HCT116 (cell line): ENCODE results near the gene TTLL10. TPM values are rescaled to one million over a fixed set of nuclear protein-coding genes. Genes with fewer than 3 reads are reported as not detected.

Experiments used
- ATAC-seq: fragments of 200-7000 bp; cut with Tn5 transposase; 2 replicates; pipeline ENCODE4 v1.9.1; 2020; ENCODE audit warnings: mild to moderate bottlenecking, moderate library complexity
- BruUV-seq: library from RNA; stranded (reverse); fragments of 400-500 nt; replicated peaks from 2 replicates; lab custom pipeline; 2021; lab: Mats Ljungman, UMichigan
- CTCF ChIA-PET: fragments of 300-600 bp; sonication (Branson Sonifier 250); formaldehyde crosslinking; loops from one replicate; lab custom pipeline; 2021; ENCODE audit warnings: antibody characterized with exemption; lab: Charles Lee
- POLR2A ChIA-PET: fragments of 300-600, 350-600 bp; sonication (Branson Sonifier 250); formaldehyde crosslinking; loops from one replicate; lab custom pipeline; 2021; ENCODE audit warnings: antibody characterized with exemption; lab: Charles Lee
- RAD21 ChIA-PET, 2 experiments: fragments of 300-600 bp; sonication (Branson Sonifier 250); formaldehyde crosslinking; loops; one replicate each; lab custom pipeline; 2023; ENCODE audit warnings: low total read pairs in 2 of 2; ENCODE audit not compliant: uncharacterized antibody in 2 of 2, unreplicated experiment in 2 of 2, low non-redundant PET in 1 of 2; lab: Charles Lee
- DNase-seq: peaks from one replicate; pipeline ENCODE4 v3.0.0-alpha.2; 2010; ENCODE audit warnings: low read depth, low spot score
- H2AFZ ChIP-seq: fragments of 200-600 bp; shearing (Covaris generic), sonication (generic); 2 replicates; pipeline ENCODE4 v1.6.1; 2017; ENCODE audit warnings: low read depth, mixed run types, mixed read lengths, antibody characterized with exemption, low read length; ENCODE audit not compliant: poor library complexity, severe bottlenecking
- H3K27ac ChIP-seq: 2 replicates; pipeline ENCODE4 v1.5.1; 2012; ENCODE audit warnings: low read depth, low read length
- H3K27me3 ChIP-seq: fragments of 200-600 bp; sonication (generic); 2 replicates; pipeline ENCODE4 v1.6.1; 2016; ENCODE audit warnings: mixed run types, low read length, mixed read lengths; ENCODE audit not compliant: insufficient read depth
- H3K36me3 ChIP-seq, 2 experiments: fragments of 200-500 bp in 1 of 2; fragments of 200-600 bp in 1 of 2; sonication (Bioruptor generic) in 1 of 2; sonication (generic) in 1 of 2; 2 replicates each; pipeline versions ENCODE4 v1.5.1 to v1.6.1; 2014 to 2016; ENCODE audit warnings: low read length in 2 of 2, inconsistent platforms in 1 of 2, mixed read lengths in 1 of 2, mixed run types in 1 of 2; ENCODE audit not compliant: insufficient read depth in 2 of 2, control insufficient read depth in 1 of 2
- H3K4me1 ChIP-seq, 2 experiments: fragments of 200-600 bp in 1 of 2; sonication (generic) in 1 of 2; 2 replicates each; pipeline versions ENCODE4 v1.5.1 to v1.6.1; 2012 to 2017; ENCODE audit warnings: low read length in 2 of 2, inconsistent platforms in 1 of 2, mild to moderate bottlenecking in 1 of 2, mixed read lengths in 1 of 2, mixed run types in 1 of 2, moderate library complexity in 1 of 2; ENCODE audit not compliant: insufficient read depth in 2 of 2, control insufficient read depth in 1 of 2
- H3K4me2 ChIP-seq: fragments of 200-600 bp; sonication (generic); 2 replicates; pipeline ENCODE4 v1.6.1; 2017; ENCODE audit warnings: mixed run types, low read length, mixed read lengths
- H3K4me3 ChIP-seq, 2 experiments: fragments of 200-600 bp in 1 of 2; sonication (generic) in 1 of 2; replicated peaks in 1 of 2; 2 replicates each; pipeline ENCODE4 v1.5.1; 2011 to 2016; ENCODE audit warnings: low read length in 2 of 2, control low read depth in 1 of 2, low read depth in 1 of 2, mild to moderate bottlenecking in 1 of 2, mixed read lengths in 1 of 2, mixed run types in 1 of 2
- H3K79me2 ChIP-seq: fragments of 200-600 bp; sonication (generic); 2 replicates; pipeline ENCODE4 v1.6.1; 2017; ENCODE audit warnings: mild to moderate bottlenecking, mixed run types, low read length, moderate library complexity, mixed read lengths; ENCODE audit not compliant: insufficient read depth
- H3K9ac ChIP-seq: fragments of 200-600 bp; sonication (generic); 2 replicates; pipeline ENCODE4 v1.6.1; 2016; ENCODE audit warnings: low read length, mixed read lengths
- H3K9me2 ChIP-seq: fragments of 200-600 bp; sonication (generic), shearing (Covaris generic); 2 replicates; pipeline ENCODE4 v1.6.1; 2017; ENCODE audit warnings: mixed run types, mild to moderate bottlenecking, moderate library complexity; ENCODE audit not compliant: insufficient read depth
- H3K9me3 ChIP-seq, 2 experiments: fragments of 200-500 bp in 1 of 2; fragments of 200-600 bp in 1 of 2; sonication (Bioruptor generic) in 1 of 2; sonication (generic) in 1 of 2; 2 replicates each; pipeline ENCODE4 v1.6.1; 2014 to 2017; ENCODE audit warnings: low read length in 2 of 2, mixed read lengths in 2 of 2, inconsistent platforms in 1 of 2, low read depth in 1 of 2, mild to moderate bottlenecking in 1 of 2, mixed run types in 1 of 2, moderate library complexity in 1 of 2; ENCODE audit not compliant: control insufficient read depth in 1 of 2, insufficient read depth in 1 of 2
- H4K20me1 ChIP-seq: fragments of 200-600 bp; sonication (generic), shearing (Covaris generic); 2 replicates; pipeline ENCODE4 v1.6.1; 2017; ENCODE audit warnings: mixed run types, mild to moderate bottlenecking, moderate library complexity; ENCODE audit not compliant: insufficient read depth
- CBX3 ChIP-seq: IDR thresholded peaks from 2 replicates; pipeline ENCODE4 v1.6.1; 2012; ENCODE audit warnings: low read depth
- CEBPB ChIP-seq: IDR thresholded peaks from 2 replicates; pipeline ENCODE4 v1.6.1; 2012; ENCODE audit warnings: low read depth
- CTCF ChIP-seq, 3 experiments: fragments of 200-600 bp in 1 of 3; sonication (generic) in 1 of 3; IDR thresholded peaks in 2 of 3; conservative IDR thresholded peaks in 1 of 3; 2 replicates each; pipeline ENCODE4 v1.5.1; 2012 to 2017; ENCODE audit warnings: low read depth in 2 of 3, low read length in 2 of 3, antibody characterized with exemption in 1 of 3, borderline replicate concordance in 1 of 3, control low read depth in 1 of 3, mild to moderate bottlenecking in 1 of 3, mixed read lengths in 1 of 3, mixed run types in 1 of 3, moderate library complexity in 1 of 3; ENCODE audit not compliant: insufficient read depth in 1 of 3
- ELF1 ChIP-seq: IDR thresholded peaks from 2 replicates; pipeline ENCODE4 v1.6.1; 2012; ENCODE audit warnings: low read depth, borderline replicate concordance
- EZH2 ChIP-seq: fragments of 200-600 bp; sonication (generic); IDR thresholded peaks from 2 replicates; pipeline ENCODE4 v1.6.1; 2017; ENCODE audit warnings: antibody characterized with exemption, mixed run types
- JUND ChIP-seq: IDR thresholded peaks from 2 replicates; pipeline ENCODE4 v1.6.1; 2012
- POLR2AphosphoS5 ChIP-seq: IDR thresholded peaks from 2 replicates; pipeline ENCODE4 v1.6.1; 2011; ENCODE audit warnings: mild to moderate bottlenecking, low read depth, low read length, moderate library complexity
- REST ChIP-seq: IDR thresholded peaks from 2 replicates; pipeline ENCODE4 v1.6.1; 2012; ENCODE audit warnings: low read depth
- SRF ChIP-seq: IDR thresholded peaks from 2 replicates; pipeline ENCODE4 v1.6.1; 2012; ENCODE audit warnings: low read depth
- YY1 ChIP-seq: IDR thresholded peaks from 2 replicates; pipeline ENCODE4 v1.6.1; 2011; ENCODE audit warnings: low read length, low read depth, moderate library complexity, mild to moderate bottlenecking; ENCODE audit not compliant: insufficient replicate concordance; ENCODE audit errors: extremely low read depth
- ZBTB33 ChIP-seq: IDR thresholded peaks from 2 replicates; pipeline ENCODE4 v1.6.1; 2011; ENCODE audit warnings: mild to moderate bottlenecking, low read length, moderate library complexity; ENCODE audit not compliant: insufficient replicate concordance; ENCODE audit errors: extremely low read depth
- ZFX ChIP-seq: fragments of 450-650 bp; IDR thresholded peaks from 2 replicates; pipeline ENCODE4 v1.6.1; 2017
- intact Hi-C: fragments of 100-400 bp; cut with micrococcal nuclease; formaldehyde crosslinking; loops from 2 replicates; pipeline ENCODE4 v1.10.0; 2022
- total RNA-seq: library from RNA; stranded (reverse); gene quantifications from one replicate; pipeline ENCODE4 v1.2.1, GENCODE V29; 2021; ENCODE audit not compliant: unreplicated experiment

The TTLL10 gene
- total RNA-seq, 1 experiment from 2014 or later, result 0.10 TPM

- no peak for TF ChIP-seq REST
These were observed 59.9 kb downstream of the TTLL10 start (continued) for GRCh38 chr1:1233567-1233892.

GRCh38 chr1:1234180-1234808 lies 60.6 kb downstream of the TTLL10 start:
- H3K36me3 ChIP-seq, result 0 out of 4 replicates have a peak, but pooled peaks cover 0 to 4% of the 10 kb centered on the region in 2 experiments
- RAD21 ChIA-PET, result no interaction called here
- no peaks in the 10 kb centered on the region for H4K20me1 ChIP-seq
- no peak overlapping the region for H3K9ac ChIP-seq
- no TSS peak for BruUV-seq
- POLR2A ChIA-PET, result no interaction called here
- no peak for ATAC-seq
- intact Hi-C loops, result no loop called here
- H3K9me3 ChIP-seq, result no peaks in the 10 kb centered on the region
- H3K27me3 ChIP-seq, result no peaks in the 10 kb centered on the region
- H3K4me3 ChIP-seq, result no peak overlapping the region
- H2AFZ ChIP-seq, result no peak overlapping the region
- H3K79me2 ChIP-seq, result peaks cover 44% of the 10 kb centered on the region
- H3K9me2 ChIP-seq, result no peaks in the 10 kb centered on the region
- no peak for DNase-seq
- CTCF ChIA-PET, result no interaction called here
- no peak overlapping the region for H3K4me2 ChIP-seq
- no peak overlapping the region for H3K27ac ChIP-seq
- peaks cover 12 to 41% of the 10 kb centered on the region in 2 experiments; a peak in 3 of 4 replicates for H3K4me1 ChIP-seq
- no peak for TF ChIP-seq SRF
- no peak for TF ChIP-seq JUND
- TF ChIP-seq CTCF (IDR thresholded peaks at IDR 0.05 in 2 of 3, conservative IDR thresholded peaks at IDR 0.05 in 1 of 3; ENCODE audit: borderline replicate concordance in 1 of 3, insufficient read depth in 1 of 3, low read depth in 2 of 3, low read length in 2 of 3), result no peak
- no peak for TF ChIP-seq YY1
- TF ChIP-seq CBX3, result no peak
- no peak for TF ChIP-seq REST
- TF ChIP-seq POLR2AphosphoS5, result no peak
- TF ChIP-seq EZH2, result no peak
- TF ChIP-seq ELF1, result no peak
- TF ChIP-seq CEBPB, result no peak
- no peak for TF ChIP-seq ZFX
- no peak for TF ChIP-seq ZBTB33
